IMR-90 (cell line): ENCODE results near the gene PLCG2.

Experiments used
- CTCF ChIP-seq: conservative IDR thresholded peaks from 2 replicates; pipeline ENCODE4 v1.5.1; 2012; ENCODE audit warnings: mild to moderate bottlenecking, low read depth, low read length, improper control_type of control experiment
- MAFK ChIP-seq: IDR thresholded peaks from 2 replicates; pipeline ENCODE4 v1.6.1; 2012; ENCODE audit warnings: low read depth, low read length, improper control_type of control experiment
- MAZ ChIP-seq: IDR thresholded peaks from 2 replicates; pipeline ENCODE4 v1.6.1; 2012; ENCODE audit warnings: low read depth, mild to moderate bottlenecking, low read length, improper control_type of control experiment, moderate library complexity, borderline replicate concordance
- MXI1 ChIP-seq: IDR thresholded peaks from 2 replicates; pipeline ENCODE4 v1.6.1; 2012; ENCODE audit warnings: low read depth, mild to moderate bottlenecking, low read length, moderate library complexity, borderline replicate concordance
- POLR2A ChIP-seq: IDR thresholded peaks from 2 replicates; pipeline ENCODE4 v1.6.1; 2012; ENCODE audit warnings: mild to moderate bottlenecking, low read depth, low read length
- RAD21 ChIP-seq: IDR thresholded peaks from 2 replicates; pipeline ENCODE4 v1.6.1; 2012; ENCODE audit warnings: low read length, improper control_type of control experiment
- RCOR1 ChIP-seq: IDR thresholded peaks from 2 replicates; pipeline ENCODE4 v1.6.1; 2012; ENCODE audit warnings: mild to moderate bottlenecking, low read length, improper control_type of control experiment; ENCODE audit not compliant: insufficient replicate concordance
- RFX5 ChIP-seq: IDR thresholded peaks from 2 replicates; pipeline ENCODE4 v1.8.0; 2012; ENCODE audit warnings: low read depth, mild to moderate bottlenecking, low read length, moderate library complexity
- SMC3 ChIP-seq: fragments of 150-350 bp; IDR thresholded peaks from 2 replicates; pipeline ENCODE4 v1.6.1; 2016; ENCODE audit warnings: low read depth, mild to moderate bottlenecking, antibody characterized with exemption, low read length, moderate library complexity

GRCh38 chr16:81907681-81908080 is 128.6 kb downstream of the PLCG2 start:
- TF ChIP-seq MAFK: no peak
- TF ChIP-seq CTCF: no peak
- no peak for TF ChIP-seq RFX5
- no peak for TF ChIP-seq MXI1
- no peak for TF ChIP-seq RAD21
- no peak for TF ChIP-seq POLR2A
- no peak for TF ChIP-seq MAZ
- TF ChIP-seq SMC3: no peak
- TF ChIP-seq RCOR1: no peak
